Keratinocyte (primary cell): ENCODE results near the gene CKAP2L.

Experiments
- EZH2 ChIP-seq: IDR thresholded peaks from one replicate; pipeline ENCODE4 v1.6.1; 2012; ENCODE audit warnings: inconsistent platforms, mild to moderate bottlenecking, low read length, moderate library complexity
- TF ChIP-seq, protein P1 (sequence below), 3 experiments: IDR thresholded peaks in 1 of 3; conservative IDR thresholded peaks in 1 of 3; optimal IDR thresholded peaks in 1 of 3; 2 replicates in 2 of 3; 3 replicates in 1 of 3; pipeline versions ENCODE3 to v1.5.1; 2011; ENCODE audit warnings: low read length in 3 of 3, mild to moderate bottlenecking in 3 of 3, moderate library complexity in 2 of 3, control low read depth in 1 of 3, inconsistent platforms in 1 of 3; ENCODE audit not compliant: insufficient read depth in 2 of 3; ENCODE audit errors: extremely low read depth in 1 of 3

DNA sequence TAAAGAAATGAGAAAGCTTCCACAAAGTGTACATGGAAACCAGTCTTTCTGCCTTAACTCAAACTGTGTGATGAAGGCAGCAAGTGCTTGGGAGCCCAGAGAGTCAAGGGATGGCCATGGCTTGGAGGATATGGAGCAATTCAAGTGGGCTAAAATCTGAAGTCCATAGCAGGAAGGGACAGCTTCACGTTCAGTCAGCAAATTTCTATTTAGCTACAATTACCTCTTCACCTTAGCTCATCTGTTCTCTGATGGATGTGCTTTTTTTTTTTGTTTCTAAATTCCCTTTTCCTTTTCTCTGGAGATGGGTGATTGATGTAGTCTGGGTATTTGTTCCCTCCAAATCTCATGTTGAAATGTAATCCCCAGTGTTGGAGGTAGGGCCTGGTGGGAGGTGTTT is 24.8 kb upstream of the CKAP2L start:
- TF ChIP-seq, protein P1, sequence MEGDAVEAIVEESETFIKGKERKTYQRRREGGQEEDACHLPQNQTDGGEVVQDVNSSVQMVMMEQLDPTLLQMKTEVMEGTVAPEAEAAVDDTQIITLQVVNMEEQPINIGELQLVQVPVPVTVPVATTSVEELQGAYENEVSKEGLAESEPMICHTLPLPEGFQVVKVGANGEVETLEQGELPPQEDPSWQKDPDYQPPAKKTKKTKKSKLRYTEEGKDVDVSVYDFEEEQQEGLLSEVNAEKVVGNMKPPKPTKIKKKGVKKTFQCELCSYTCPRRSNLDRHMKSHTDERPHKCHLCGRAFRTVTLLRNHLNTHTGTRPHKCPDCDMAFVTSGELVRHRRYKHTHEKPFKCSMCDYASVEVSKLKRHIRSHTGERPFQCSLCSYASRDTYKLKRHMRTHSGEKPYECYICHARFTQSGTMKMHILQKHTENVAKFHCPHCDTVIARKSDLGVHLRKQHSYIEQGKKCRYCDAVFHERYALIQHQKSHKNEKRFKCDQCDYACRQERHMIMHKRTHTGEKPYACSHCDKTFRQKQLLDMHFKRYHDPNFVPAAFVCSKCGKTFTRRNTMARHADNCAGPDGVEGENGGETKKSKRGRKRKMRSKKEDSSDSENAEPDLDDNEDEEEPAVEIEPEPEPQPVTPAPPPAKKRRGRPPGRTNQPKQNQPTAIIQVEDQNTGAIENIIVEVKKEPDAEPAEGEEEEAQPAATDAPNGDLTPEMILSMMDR (optimal IDR thresholded peaks at IDR 0.05 in 1 of 3, IDR thresholded peaks at IDR 0.05 in 1 of 3, conservative IDR thresholded peaks at IDR 0.05 in 1 of 3; ENCODE audit: extremely low read depth in 1 of 3, insufficient read depth in 2 of 3, low read length in 3 of 3) = no peak
- TF ChIP-seq EZH2 = no peak
